Measurements from ENCODE around the gene PIK3CD.
"Not testable (repeated sequence)": the region's sequence is repeated elsewhere in the genome, so short reads cannot be mapped to it uniquely, and the experiment has no call there.

Gene PIK3CD

DNA sequence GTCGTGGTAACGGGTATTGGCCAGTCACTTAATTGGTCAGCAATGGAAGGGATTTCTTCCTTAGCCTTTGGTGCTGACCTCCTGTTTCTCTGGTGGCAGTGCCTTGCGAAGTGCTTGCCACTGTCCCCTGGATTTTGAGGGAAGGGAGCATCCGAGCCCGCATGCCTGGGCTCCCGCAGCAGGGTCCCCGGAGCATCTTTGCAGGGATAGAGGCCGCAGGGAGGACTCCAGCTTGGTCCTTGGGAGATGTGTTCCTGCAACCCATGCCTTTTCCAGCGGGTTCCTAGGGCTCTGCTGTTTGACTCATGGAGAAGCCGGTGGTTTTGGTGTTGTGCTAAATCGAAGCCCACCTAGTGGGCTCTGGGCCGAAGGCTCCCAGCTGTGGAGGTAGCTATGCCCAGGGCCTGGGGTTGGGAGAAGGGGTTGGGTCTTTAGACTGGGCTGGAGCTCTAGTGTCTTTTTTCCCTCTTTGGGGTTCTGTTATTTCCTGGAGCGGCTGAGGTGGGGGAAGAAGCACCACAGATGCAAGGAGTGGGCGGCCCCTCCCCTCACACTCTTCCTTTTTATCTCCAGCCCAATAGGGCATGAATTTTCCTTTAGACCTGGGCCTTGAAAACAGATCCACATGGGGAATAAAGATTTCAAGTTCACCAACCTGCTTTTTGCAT lies 39.0 kb downstream of the PIK3CD start:
- DNase-seq = peak; percentile 37

DNA sequence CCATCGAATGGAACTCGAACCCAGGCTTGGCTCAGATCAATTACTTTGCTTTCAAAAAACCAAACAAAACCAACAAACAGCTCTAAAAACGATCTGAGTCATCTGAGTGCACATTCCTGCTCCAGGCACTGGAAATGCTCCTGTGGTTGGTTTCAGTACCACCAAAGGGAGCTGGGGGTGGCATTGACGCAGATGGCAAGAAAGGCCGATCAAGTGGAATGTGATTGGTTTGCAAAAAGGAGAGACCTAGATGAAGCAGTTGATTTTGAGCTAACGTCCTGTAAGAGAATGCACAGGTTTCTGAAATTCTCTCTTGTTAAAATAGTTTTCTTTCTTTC lies 39.5 kb downstream of the PIK3CD start:
- no peak for DNase-seq

DNA sequence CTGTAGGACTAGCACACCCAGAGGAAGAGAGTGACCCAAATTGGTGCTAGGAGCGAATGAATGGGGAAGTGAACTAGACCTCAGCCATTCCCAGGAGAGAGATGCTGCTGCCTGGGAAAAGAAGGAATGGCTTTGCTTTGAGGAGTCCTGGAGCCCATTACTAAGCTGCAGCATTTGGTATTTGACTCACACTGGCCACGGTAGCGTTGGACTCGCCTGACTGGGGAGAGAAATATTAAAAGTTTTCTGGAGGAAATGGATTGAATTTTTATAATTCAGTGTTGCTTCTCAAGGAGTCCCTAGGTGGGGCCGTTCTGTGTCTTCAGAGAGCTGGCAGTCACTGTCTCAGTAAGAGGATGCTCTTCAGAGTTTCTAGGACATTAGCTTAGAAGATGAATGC lies 40.2 kb downstream of the PIK3CD start:
- no peak for DNase-seq

GRCh38 chr1:9696793-9697192 lies 45.3 kb downstream of the PIK3CD start:
- no peak for DNase-seq

DNA sequence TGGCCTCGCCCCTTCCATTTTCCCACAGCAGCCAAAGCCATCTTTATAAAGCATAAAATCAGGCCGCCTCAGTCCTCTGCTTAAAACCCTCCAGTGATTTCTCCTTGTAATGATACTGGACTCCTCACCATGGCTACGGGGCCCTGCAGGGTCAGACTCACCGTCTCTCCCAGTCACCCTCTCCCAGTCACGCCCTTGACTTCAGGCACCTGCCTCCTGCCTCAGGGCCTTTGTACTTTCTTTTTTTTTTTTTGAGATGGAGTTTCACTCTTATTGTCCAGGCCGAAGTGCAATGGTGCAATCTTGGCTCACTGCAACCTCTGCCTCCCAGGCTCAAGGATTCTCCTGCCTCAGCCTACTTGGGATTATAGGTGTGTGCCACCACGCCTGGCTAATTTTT lies 47.8 kb downstream of the PIK3CD start:
- no peak for DNase-seq

DNA sequence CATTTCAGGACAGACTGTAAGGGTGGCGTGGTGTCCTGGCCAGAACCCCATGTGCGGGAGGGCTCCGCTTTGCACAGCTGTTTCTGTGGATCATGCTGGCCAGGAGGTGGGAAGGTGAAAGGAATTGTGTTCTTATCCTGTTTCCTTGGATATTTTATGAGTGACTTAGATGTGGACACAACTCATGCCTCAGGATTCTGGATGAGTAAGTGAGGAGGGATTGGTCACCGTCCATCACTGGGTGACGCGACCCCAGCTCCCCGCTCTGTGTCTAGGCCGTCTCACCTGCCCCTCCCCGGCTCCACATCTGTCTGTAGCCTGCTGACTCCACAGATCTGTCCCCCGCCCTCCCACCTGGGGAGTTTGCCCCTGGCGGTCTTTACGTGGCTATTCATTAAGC lies 48.8 kb downstream of the PIK3CD start:
- no peak for DNase-seq

DNA sequence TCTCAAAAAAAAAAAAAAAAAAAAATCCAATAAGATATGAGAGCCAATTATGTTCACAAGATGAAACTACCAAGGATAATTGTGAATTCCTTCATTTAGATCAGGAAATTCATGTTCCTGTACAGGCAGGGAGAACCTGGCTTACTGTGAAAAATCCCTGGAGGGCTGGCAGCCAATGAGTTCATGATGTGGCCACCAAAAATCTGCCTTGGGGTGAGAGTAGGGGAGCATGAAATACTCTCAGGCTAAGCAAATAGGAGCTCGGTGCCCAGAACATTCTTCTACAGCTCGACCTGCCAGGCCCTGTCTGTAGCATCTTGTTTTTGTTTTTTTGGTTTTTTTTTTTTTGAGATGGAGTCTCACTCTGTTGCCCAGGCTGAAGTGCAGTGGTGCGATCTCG lies 50.1 kb downstream of the PIK3CD start:
- DNase-seq = no peak

GRCh38 chr1:9703165-9703509 lies 51.6 kb downstream of the PIK3CD start:
- no peak for DNase-seq

GRCh38 chr1:9703681-9704080 lies 52.1 kb downstream of the PIK3CD start:
- no peak for DNase-seq

DNA sequence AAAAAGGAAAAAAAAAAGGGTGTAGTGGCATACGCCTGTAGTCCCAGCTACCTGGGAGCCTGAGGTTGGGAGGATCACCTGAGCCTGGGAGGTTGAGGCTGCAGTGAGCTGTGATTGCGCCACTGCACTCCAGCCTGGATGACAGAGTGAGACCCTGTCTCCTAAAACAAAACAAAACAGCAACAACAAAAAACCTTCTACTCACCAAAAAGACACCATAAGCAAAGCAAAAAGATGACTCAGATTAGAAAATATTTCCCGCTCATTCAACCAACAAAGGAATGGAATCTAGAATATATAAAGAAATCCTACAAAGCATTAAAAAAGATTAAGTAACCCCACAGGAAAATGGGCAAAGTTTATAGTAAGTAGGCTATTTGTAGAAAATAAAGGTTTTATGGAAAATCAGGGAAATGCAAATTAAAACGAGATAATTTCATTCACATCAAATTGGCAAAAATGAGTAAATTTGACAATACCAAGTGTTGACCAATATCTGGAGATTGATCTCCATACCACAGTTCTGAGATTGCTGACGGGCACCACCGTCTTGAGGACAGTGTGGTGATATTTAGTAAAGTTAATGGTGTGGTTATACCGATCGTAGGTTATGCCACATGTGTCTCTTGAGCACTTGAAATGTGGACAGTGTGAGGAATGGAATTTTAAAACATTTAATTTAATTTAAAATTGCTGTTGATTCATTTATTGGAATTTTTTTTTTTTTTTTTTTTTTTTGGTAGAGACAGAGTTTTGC lies 54.0 kb downstream of the PIK3CD start:
- no peak for DNase-seq

DNA sequence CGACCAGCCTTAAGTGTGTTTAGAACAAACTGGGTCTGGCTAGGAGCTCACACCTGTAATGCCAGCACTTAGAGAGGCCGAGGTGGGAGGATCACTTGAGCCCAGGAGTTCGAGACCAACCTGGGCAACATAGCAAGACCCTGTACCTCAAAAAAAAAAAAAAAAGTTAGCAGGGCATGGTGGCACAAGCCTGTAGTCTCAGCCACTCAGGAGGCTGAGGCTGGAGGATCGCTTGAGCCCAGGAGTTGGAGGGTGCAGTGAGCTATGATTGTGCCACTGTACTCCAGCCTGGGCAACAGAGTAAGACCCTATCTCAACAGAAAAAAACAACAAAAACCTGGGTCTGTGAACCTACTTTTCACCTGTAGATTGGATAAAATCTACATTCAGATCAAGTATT lies 54.6 kb downstream of the PIK3CD start:
- no peak for DNase-seq

DNA sequence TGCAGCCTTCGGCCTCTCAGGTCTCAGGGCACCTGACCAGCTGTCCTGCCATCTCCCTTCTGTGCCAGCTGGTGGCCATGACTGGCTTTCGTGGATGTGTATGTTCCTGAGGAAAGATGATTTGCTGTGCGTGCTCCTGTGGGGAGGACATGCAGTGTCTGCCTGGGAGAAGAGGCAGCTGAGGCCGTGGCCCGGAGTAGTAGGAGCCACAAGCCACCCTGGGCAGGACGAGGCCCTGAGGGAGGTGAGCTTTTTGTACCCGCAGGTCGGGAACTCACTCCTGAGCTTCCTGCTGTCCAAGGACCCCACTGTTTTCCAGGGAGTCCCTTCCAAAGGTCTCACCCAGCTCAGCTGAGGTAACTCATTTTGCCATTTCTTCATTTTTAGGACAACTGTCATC lies 58.5 kb downstream of the PIK3CD start:
- DNase-seq = no peak

DNA sequence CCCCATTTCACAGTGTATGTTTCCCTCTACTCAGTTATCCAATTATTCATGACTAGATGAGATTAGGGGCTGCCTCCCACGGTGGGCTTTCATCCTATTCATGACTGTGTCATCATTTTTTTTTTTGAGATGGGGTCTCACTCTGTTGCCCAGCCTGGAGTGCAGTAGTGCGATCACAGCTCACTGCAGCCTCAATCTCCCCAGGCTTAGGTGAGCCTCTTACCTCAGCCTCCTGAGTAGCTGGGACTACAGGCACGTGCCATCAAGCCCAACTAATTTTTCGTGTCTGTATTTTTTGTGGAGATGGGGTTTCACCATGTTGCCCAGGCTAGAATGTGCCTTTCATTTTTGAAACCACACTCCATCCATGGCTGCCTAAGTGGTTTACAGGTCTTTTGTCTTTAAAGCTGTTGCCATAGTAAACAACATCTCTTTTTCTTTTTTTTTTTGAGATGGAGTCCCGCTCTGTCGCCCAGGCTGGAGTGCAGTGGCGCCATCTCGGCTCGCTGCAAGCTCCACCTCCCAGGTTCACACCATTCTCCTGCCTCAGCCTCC lies 60.0 kb downstream of the PIK3CD start:
- no peak for DNase-seq

GRCh38 chr1:9712767-9713166 lies 61.2 kb downstream of the PIK3CD start:
- not testable (repeated sequence) for DNase-seq

GRCh38 chr1:9714257-9714718 lies 62.8 kb downstream of the PIK3CD start:
- DNase-seq = peak; percentile 66

DNA sequence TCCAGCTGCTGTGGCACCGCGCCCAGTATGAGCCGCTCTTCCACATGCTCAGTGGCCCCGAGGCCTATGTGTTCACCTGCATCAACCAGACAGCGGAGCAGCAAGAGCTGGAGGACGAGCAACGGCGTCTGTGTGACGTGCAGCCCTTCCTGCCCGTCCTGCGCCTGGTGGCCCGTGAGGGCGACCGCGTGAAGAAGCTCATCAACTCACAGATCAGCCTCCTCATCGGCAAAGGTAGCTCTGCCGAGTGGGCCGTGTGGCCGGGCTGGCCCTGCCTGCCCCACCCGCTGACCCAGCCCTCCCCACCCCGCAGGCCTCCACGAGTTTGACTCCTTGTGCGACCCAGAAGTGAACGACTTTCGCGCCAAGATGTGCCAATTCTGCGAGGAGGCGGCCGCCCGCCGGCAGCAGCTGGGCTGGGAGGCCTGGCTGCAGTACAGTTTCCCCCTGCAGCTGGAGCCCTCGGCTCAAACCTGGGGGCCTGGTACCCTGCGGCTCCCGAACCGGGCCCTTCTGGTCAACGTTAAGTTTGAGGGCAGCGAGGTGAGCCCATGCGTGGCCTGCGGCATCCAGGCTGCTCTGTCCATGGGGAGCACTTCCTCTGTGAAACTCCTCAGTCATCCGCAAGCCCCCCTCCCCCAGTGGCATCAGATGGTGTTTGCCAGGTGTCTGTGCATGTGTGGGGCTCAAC lies 64.2 kb downstream of the PIK3CD start:
- peak; percentile 73 for DNase-seq

- peak; percentile 51 for DNase-seq
Observed at GRCh38 chr1:9716404-9717192, 65.1 kb downstream of the PIK3CD start.

DNA sequence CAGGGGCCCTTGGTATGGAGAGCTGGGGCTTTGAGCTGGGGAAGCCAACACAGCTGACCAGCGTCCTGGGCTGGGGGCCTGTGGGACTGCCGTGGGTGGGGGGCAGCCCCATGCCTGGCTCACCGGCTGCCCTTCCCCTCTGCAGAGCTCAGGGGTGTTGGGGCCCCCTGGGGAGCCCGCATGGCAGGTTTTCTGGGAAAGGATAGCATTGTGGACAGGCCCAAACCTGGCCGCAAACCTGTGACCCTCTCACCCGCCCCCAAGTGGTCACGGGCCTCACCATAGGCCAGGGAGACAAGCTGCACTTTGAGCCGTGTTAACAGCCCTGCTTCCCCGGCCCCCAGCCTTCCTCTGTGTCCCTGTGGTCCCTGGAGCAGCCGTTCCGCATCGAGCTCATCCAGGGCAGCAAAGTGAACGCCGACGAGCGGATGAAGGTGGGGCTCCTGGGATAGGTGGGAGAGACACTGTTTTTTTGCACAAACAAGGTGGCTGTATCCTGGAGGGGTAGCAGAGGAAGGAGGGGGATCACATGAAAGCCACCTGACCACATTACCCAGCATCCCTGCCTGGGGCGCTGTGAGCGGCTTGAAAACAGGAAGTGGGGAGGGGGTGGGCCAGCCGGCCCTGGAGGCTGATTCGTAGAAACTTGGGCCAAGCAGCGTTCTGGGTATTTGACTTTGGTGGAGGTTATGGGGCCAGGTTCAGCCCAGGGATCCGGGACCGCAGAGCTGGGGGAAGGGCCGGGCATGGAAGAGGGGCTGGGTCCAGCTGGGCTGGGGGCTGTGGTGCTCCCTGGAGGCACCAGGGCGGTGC lies 65.9 kb downstream of the PIK3CD start:
- peak; percentile 94 for DNase-seq

GRCh38 chr1:9718006-9718680 lies 66.6 kb downstream of the PIK3CD start:
- DNase-seq = no peak

- no peak for DNase-seq
Observed at GRCh38 chr1:9719978-9720722, 68.6 kb downstream of the PIK3CD start.
